ENCODE measurements around the gene MYBPH.

Gene MYBPH

GRCh38 chr1:203184467-203184866 lies 8.8 kb upstream of the MYBPH start:
- no peak for TF ChIP-seq CREB5 (CRISPR knock-in tag; IDR thresholded peaks at IDR 0.05; ENCODE audit: low read depth)
- TF ChIP-seq BACH2 (CRISPR knock-in tag; IDR thresholded peaks at IDR 0.05; ENCODE audit: borderline replicate concordance), result no peak
- TF ChIP-seq, protein P1, sequence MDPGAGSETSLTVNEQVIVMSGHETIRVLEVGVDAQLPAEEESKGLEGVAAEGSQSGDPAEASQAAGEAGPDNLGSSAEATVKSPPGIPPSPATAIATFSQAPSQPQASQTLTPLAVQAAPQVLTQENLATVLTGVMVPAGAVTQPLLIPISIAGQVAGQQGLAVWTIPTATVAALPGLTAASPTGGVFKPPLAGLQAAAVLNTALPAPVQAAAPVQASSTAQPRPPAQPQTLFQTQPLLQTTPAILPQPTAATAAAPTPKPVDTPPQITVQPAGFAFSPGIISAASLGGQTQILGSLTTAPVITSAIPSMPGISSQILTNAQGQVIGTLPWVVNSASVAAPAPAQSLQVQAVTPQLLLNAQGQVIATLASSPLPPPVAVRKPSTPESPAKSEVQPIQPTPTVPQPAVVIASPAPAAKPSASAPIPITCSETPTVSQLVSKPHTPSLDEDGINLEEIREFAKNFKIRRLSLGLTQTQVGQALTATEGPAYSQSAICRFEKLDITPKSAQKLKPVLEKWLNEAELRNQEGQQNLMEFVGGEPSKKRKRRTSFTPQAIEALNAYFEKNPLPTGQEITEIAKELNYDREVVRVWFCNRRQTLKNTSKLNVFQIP (CRISPR knock-in tag; IDR thresholded peaks at IDR 0.05; ENCODE audit: borderline replicate concordance, low read depth), result no peak
- TF ChIP-seq ISL1 (CRISPR knock-in tag; IDR thresholded peaks at IDR 0.05), result no peak
- no peak for TF ChIP-seq ZNF8 (CRISPR knock-in tag; IDR thresholded peaks at IDR 0.05)
- TF ChIP-seq, protein P2, sequence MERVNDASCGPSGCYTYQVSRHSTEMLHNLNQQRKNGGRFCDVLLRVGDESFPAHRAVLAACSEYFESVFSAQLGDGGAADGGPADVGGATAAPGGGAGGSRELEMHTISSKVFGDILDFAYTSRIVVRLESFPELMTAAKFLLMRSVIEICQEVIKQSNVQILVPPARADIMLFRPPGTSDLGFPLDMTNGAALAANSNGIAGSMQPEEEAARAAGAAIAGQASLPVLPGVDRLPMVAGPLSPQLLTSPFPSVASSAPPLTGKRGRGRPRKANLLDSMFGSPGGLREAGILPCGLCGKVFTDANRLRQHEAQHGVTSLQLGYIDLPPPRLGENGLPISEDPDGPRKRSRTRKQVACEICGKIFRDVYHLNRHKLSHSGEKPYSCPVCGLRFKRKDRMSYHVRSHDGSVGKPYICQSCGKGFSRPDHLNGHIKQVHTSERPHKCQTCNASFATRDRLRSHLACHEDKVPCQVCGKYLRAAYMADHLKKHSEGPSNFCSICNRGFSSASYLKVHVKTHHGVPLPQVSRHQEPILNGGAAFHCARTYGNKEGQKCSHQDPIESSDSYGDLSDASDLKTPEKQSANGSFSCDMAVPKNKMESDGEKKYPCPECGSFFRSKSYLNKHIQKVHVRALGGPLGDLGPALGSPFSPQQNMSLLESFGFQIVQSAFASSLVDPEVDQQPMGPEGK (CRISPR knock-in tag; IDR thresholded peaks at IDR 0.05; ENCODE audit: borderline replicate concordance), result no peak
- TF ChIP-seq ZNF70 (CRISPR knock-in tag; IDR thresholded peaks at IDR 0.05), result no peak
- no peak for TF ChIP-seq RARB (CRISPR knock-in tag; IDR thresholded peaks at IDR 0.05)
- no peak for TF ChIP-seq ZFP3 (CRISPR knock-in tag; IDR thresholded peaks at IDR 0.05)
- no peak for TF ChIP-seq ZNF565 (CRISPR knock-in tag; conservative IDR thresholded peaks at IDR 0.05; ENCODE audit: low read depth)
- no peak for TF ChIP-seq ESRRG (CRISPR knock-in tag; IDR thresholded peaks at IDR 0.05)
- TF ChIP-seq CSDC2 (CRISPR knock-in tag; IDR thresholded peaks at IDR 0.05), result no peak
- TF ChIP-seq GLIS3 (CRISPR knock-in tag; IDR thresholded peaks at IDR 0.05), result no peak
- no peak for TF ChIP-seq ZC3H10 (CRISPR knock-in tag; IDR thresholded peaks at IDR 0.05)
- no peak for TF ChIP-seq TOX (CRISPR knock-in tag; IDR thresholded peaks at IDR 0.05; ENCODE audit: borderline replicate concordance)
- no peak for TF ChIP-seq TCF4 (CRISPR knock-in tag; IDR thresholded peaks at IDR 0.05; ENCODE audit: borderline replicate concordance)
- TF ChIP-seq ARNTL (CRISPR knock-in tag; IDR thresholded peaks at IDR 0.05; ENCODE audit: borderline replicate concordance, low read depth), result no peak
- no peak for TF ChIP-seq SNAI2 (CRISPR knock-in tag; IDR thresholded peaks at IDR 0.05)
- ATAC-seq, result no peak

GRCh38 chr1:203183828-203184227 lies 8.2 kb upstream of the MYBPH start:
- TF ChIP-seq ZNF565 (CRISPR knock-in tag; conservative IDR thresholded peaks at IDR 0.05; ENCODE audit: low read depth), result no peak
- no peak for TF ChIP-seq TOX (CRISPR knock-in tag; IDR thresholded peaks at IDR 0.05; ENCODE audit: borderline replicate concordance)
- TF ChIP-seq CSDC2 (CRISPR knock-in tag; IDR thresholded peaks at IDR 0.05), result no peak
- ATAC-seq, result no peak

GRCh38 chr1:203182387-203182953 lies 6.8 kb upstream of the MYBPH start:
- TF ChIP-seq TOX (CRISPR knock-in tag; IDR thresholded peaks at IDR 0.05; ENCODE audit: borderline replicate concordance) (no peak), ESRRG (CRISPR knock-in tag; IDR thresholded peaks at IDR 0.05) (no peak), BACH2 (CRISPR knock-in tag; IDR thresholded peaks at IDR 0.05; ENCODE audit: borderline replicate concordance) (no peak), ARNTL (CRISPR knock-in tag; IDR thresholded peaks at IDR 0.05; ENCODE audit: borderline replicate concordance, low read depth) (no peak), ISL1 (CRISPR knock-in tag; IDR thresholded peaks at IDR 0.05) (no peak), ZNF8 (CRISPR knock-in tag; IDR thresholded peaks at IDR 0.05) (no peak), CREB5 (CRISPR knock-in tag; IDR thresholded peaks at IDR 0.05; ENCODE audit: low read depth) (no peak), RARB (CRISPR knock-in tag; IDR thresholded peaks at IDR 0.05) (no peak), ZNF70 (CRISPR knock-in tag; IDR thresholded peaks at IDR 0.05) (no peak), TCF4 (CRISPR knock-in tag; IDR thresholded peaks at IDR 0.05; ENCODE audit: borderline replicate concordance) (no peak)
- TF ChIP-seq, protein P1 (CRISPR knock-in tag; IDR thresholded peaks at IDR 0.05; ENCODE audit: borderline replicate concordance, low read depth), result no peak
- TF ChIP-seq, protein P2 (CRISPR knock-in tag; IDR thresholded peaks at IDR 0.05; ENCODE audit: borderline replicate concordance), result no peak
- no peak for ATAC-seq
